Right lobe of liver (tissue), 6 donors: Measurements from ENCODE around the gene PTCH1. TPM values are rescaled to one million over a fixed set of nuclear protein-coding genes. Genes with fewer than 3 reads are reported as not detected.

ENCODE experiments used
- ATAC-seq, 4 donors: fragments of 200-7000 bp; cut with Tn5 transposase; one replicate each; pipeline ENCODE4 v1.9.1; 2020; ENCODE audit warnings: mild to moderate bottlenecking in 4 of 4, moderate library complexity in 4 of 4
- DNase-seq, 3 donors: peaks; one replicate each; pipeline ENCODE4 v3.0.0-alpha.2; 2020
- H3K27ac ChIP-seq, 3 donors: fragments of 200-600 bp; one replicate each; pipeline ENCODE4 v1.8.0; 2022
- H3K27me3 ChIP-seq, 2 donors: fragments of 200-600 bp; one replicate each; pipeline ENCODE4 v1.8.0; 2022
- H3K36me3 ChIP-seq, 4 donors: fragments of 200-600 bp; sonication (generic) in 1 of 4; one replicate each; pipeline versions ENCODE4 v1.5.1 to v1.8.0; 2017 to 2022; ENCODE audit warnings: control low read depth in 1 of 4
- H3K4me1 ChIP-seq, 4 donors: fragments of 200-600 bp; sonication (generic) in 1 of 4; one replicate each; pipeline versions ENCODE4 v1.5.1 to v1.8.0; 2017 to 2022; ENCODE audit warnings: control low read depth in 1 of 4
- H3K4me3 ChIP-seq, 3 donors: fragments of 200-600 bp; one replicate each; pipeline ENCODE4 v1.8.0; 2022
- H3K9me3 ChIP-seq, 4 donors: fragments of 200-600 bp; sonication (generic) in 1 of 4; one replicate each; pipeline versions ENCODE4 v1.5.1 to v1.8.0; 2017 to 2022; ENCODE audit warnings: control low read depth in 1 of 4
- POLR2A ChIP-seq: fragments of 450-650 bp; IDR thresholded peaks from one replicate; pipeline ENCODE4 v1.6.1; 2017; ENCODE audit warnings: antibody characterized with exemption, mild to moderate bottlenecking
- WGBS: methylation state at CpG from one replicate; pipeline ENCODE4 v1.1.6; 2018; ENCODE audit warnings: low coverage, low lambda C conversion rate; ENCODE audit not compliant: insufficient coverage; ENCODE audit errors: missing lambda C conversion rate; 5-methylcytosine and 5-hydroxymethylcytosine counted together
- intact Hi-C, 2 donors: fragments of 100-400 bp; cut with DNase I; formaldehyde crosslinking; loops; one replicate each; pipeline versions ENCODE4 v1.11.2 to v1.14.1; 2022
- total RNA-seq, 6 experiments: library from RNA; depleted of rRNA in 2 of 6; stranded (reverse); fragments of >200 nt in 2 of 6; fragmentation: NEBNext Ultra II Directional in 3 of 6; extraction: Animal tissue kit (Norgen Biotek cat#: 25700) in 3 of 6; gene quantifications; one replicate each; pipeline versions ENCODE4 v1.1.0 to v1.2.4, GENCODE V29; 2016 to 2023
- TF ChIP-seq, protein P1 (sequence below), 4 donors: fragments of 200-600 bp in 3 of 4; fragments of 450-650 bp in 1 of 4; IDR thresholded peaks; one replicate each; pipeline versions ENCODE4 v1.5.1 to v1.8.0; 2016 to 2022; ENCODE audit warnings: antibody characterized with exemption in 4 of 4, mild to moderate bottlenecking in 2 of 4
- donor health status: DM: no; HTN: yes; CAD: no.
- donor health status: DM: no; HTN: no; CAD: no.
- donor health status: DM: no; HTN: no; CAD: no.
- donor health status: DM: no; HTN: yes; CAD: no.
- donor health status: DM: no; HTN: yes; CAD: no.

Gene PTCH1
- total RNA-seq, 6 experiments from 2014 or later = 2.0 to 8.3 (median 5.2) TPM

DNA sequence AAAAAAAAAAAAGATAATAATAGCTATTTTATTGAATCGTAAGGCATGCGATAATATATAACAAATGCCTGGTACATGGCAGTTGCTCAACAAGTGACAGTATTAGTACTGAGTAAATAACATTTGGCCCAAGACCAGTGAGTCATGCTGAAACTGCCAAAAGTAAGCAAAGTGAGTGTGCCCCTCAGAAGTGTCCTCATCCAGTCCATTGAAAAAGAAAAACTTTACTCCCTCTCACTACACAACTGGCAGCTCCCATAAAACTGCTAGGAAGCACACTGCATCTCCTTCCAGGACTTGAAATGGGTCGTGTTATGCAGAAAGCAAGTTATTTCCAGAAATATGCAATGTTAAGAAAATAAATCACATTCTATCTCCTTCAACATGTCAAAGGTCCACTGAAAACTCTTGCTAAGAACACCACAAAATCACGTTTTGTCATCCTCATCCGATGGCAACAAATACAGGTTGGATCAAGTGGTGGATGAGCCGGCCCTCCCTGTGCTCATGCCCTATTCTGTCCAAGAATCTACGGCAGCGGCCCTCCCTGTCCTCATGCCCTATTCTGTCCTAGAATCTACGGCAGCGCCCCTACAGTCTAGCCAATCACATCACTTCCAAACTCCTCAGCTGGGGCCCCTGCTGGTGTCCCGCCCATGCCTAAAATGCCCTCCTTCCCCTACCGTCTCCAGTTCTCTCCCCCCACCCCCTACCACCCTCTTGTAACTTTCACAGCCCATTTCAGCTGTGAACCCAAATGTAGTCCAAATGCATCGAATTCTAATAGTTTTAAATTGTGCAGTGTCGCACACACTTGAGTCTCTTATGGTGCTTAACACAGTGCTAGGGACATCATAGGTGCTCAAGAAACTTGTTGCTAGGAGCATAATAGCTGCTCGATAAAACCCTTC, 12.5 kb downstream of the PTCH1 start:
- Histone ChIP-seq H3K9me3 (no peaks in the 10 kb centered on the region), H3K4me1 (peaks cover 0 to 3% (median 0%) of the 10 kb centered on the region in 4 donors), H3K27me3 (no peaks in the 10 kb centered on the region), H3K36me3 (no peaks in the 10 kb centered on the region), H3K27ac (no peak overlapping the region), H3K4me3 (no peak overlapping the region)
- intact Hi-C loops = no loop called here
- TF ChIP-seq, protein P1, sequence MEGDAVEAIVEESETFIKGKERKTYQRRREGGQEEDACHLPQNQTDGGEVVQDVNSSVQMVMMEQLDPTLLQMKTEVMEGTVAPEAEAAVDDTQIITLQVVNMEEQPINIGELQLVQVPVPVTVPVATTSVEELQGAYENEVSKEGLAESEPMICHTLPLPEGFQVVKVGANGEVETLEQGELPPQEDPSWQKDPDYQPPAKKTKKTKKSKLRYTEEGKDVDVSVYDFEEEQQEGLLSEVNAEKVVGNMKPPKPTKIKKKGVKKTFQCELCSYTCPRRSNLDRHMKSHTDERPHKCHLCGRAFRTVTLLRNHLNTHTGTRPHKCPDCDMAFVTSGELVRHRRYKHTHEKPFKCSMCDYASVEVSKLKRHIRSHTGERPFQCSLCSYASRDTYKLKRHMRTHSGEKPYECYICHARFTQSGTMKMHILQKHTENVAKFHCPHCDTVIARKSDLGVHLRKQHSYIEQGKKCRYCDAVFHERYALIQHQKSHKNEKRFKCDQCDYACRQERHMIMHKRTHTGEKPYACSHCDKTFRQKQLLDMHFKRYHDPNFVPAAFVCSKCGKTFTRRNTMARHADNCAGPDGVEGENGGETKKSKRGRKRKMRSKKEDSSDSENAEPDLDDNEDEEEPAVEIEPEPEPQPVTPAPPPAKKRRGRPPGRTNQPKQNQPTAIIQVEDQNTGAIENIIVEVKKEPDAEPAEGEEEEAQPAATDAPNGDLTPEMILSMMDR (IDR thresholded peaks at IDR 0.05) = no peak
- TF ChIP-seq POLR2A = no peak
- DNase-seq (no peak), ATAC-seq (peak in 2 of 4 donors; percentile 36 to 43)
- WGBS = 69% methylated on average over 15 of the region's 15 CpGs

DNA sequence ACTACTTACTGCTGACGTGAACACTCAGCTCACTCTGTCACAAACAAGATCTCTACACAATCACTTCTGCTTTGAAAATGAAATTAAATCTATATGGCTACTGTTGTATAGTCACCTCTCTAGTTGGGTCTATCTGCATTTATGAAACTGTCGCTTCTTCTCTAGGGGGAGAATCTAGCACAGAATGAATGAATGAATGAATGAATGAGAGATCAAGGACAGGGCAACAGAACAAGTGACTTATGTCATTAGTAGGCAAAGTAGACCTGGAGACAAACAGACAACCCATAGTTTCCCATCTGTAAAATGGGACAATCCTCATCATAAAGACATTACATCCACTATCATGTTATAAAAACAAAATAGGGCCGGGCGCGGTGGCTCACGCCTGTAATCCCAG, 13.4 kb downstream of the PTCH1 start:
- H3K4me1 ChIP-seq = peaks cover 0 to 3% (median 0%) of the 10 kb centered on the region in 4 donors
- H3K27me3 ChIP-seq = no peaks in the 10 kb centered on the region
- H3K27ac ChIP-seq = no peak overlapping the region
- no peaks in the 10 kb centered on the region for H3K36me3 ChIP-seq
- H3K9me3 ChIP-seq = no peaks in the 10 kb centered on the region
- TF ChIP-seq POLR2A = no peak
- TF ChIP-seq, protein P1 (IDR thresholded peaks at IDR 0.05) = no peak
- WGBS = 92% methylated on average over 4 of the region's 6 CpGs
- ATAC-seq (no peak), DNase-seq (no peak)
- H3K4me3 ChIP-seq = no peak overlapping the region
- intact Hi-C loops = no loop called here

DNA sequence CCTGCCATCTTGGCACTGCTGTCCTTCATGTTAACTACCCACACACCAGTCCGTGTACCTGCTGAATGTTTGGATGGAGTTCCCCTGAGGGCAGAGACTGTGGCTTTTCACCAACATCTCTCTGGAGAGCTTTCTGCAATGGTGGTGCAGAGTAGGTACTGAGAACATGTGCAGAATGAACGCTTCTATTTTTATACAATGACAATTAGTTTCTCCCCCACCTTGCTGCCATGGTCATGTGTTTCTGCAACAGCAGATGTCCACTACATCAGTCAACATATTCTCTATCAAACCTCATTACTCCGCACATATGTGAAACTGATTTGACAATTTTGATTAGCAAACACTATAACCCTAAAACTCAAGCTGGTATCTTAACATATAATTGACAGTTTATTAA, 14.5 kb downstream of the PTCH1 start:
- Histone ChIP-seq H3K4me3 (no peak overlapping the region), H3K27ac (no peak overlapping the region), H3K4me1 (peaks cover 0 to 3% (median 0%) of the 10 kb centered on the region in 4 donors), H3K9me3 (no peaks in the 10 kb centered on the region), H3K27me3 (no peaks in the 10 kb centered on the region), H3K36me3 (no peaks in the 10 kb centered on the region)
- no peak for ATAC-seq
- DNase-seq = no peak
- TF ChIP-seq POLR2A = no peak
- TF ChIP-seq, protein P1 (IDR thresholded peaks at IDR 0.05) = no peak
- intact Hi-C loops = no loop called here
- WGBS = 76% methylated on average over 3 of the region's 3 CpGs

DNA sequence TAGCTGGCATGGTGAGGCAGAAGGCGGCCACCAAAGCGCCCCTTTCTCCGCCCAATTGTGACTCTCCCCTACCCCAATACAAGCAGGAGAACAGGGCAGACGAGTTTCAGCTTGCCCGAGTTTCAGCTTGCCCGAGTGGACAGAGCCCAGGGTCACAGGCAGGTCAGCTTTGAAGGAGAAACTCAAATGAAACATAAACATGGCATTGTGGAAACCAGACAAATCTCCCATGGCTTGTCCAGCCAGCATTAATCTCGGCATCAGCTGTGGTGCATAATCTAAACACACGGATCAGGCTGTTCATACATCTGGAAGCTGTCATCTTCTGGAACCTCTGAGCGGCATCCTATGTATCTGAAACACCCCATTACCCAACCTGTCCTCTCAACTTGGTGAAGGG, 16.9 kb downstream of the PTCH1 start:
- no peak for ATAC-seq
- no peaks in the 10 kb centered on the region for H3K27me3 ChIP-seq
- WGBS = 60% methylated on average over 2 of the region's 9 CpGs
- H3K9me3 ChIP-seq = no peaks in the 10 kb centered on the region
- no peak overlapping the region for H3K27ac ChIP-seq
- H3K36me3 ChIP-seq = no peaks in the 10 kb centered on the region
- no peak for DNase-seq
- H3K4me3 ChIP-seq = no peak overlapping the region
- TF ChIP-seq, protein P1 (IDR thresholded peaks at IDR 0.05) = no peak
- no peak for TF ChIP-seq POLR2A
- H3K4me1 ChIP-seq = peaks cover 0 to 3% (median 0%) of the 10 kb centered on the region in 4 donors
- intact Hi-C loops = no loop called here
